ENCODE measurements around the gene TMTC3.
"Not testable (repeated sequence)": the region's sequence is repeated elsewhere in the genome, so short reads cannot be mapped to it uniquely, and the experiment has no call there.

The TMTC3 gene

GRCh38 chr12:88127855-88128254, 14.3 kb upstream of the TMTC3 start:
- Histone ChIP-seq H3K4me3 (ENCODE audit: insufficient read depth in 1 of 2, low read depth in 1 of 2, low read length in 2 of 2) (no peak overlapping the region), H2BK120ac (ENCODE audit: low read depth, low read length) (no peak overlapping the region), H3K23ac (ENCODE audit: low read length in 2 of 2) (no peak overlapping the region), H3K4ac (ENCODE audit: low read depth in 1 of 2, low read length in 2 of 2) (no peak overlapping the region), H3K4me1 (ENCODE audit: control insufficient read depth, insufficient read depth, low read depth, low read length) (no peaks in the 10 kb centered on the region), H3K27me3 (ENCODE audit: control insufficient read depth in 1 of 2, insufficient read depth in 1 of 2, low read length in 2 of 2) (no peaks in the 10 kb centered on the region), H2AFZ (ENCODE audit: low read depth, low read length) (no peak overlapping the region), H3K4me2 (ENCODE audit: low read length, poor library complexity, severe bottlenecking) (no peak overlapping the region), H2AK5ac (ENCODE audit: low read length, severe bottlenecking) (no peak overlapping the region), H2BK15ac (ENCODE audit: low read depth, poor library complexity, severe bottlenecking) (no peak overlapping the region), H3K14ac (ENCODE audit: low read length in 2 of 2) (no peak overlapping the region), H2BK5ac (ENCODE audit: low read depth, low read length, poor library complexity, severe bottlenecking) (no peak overlapping the region), H3K9ac (ENCODE audit: low read length) (no peak overlapping the region), H3K9me3 (ENCODE audit: control insufficient read depth, low read length) (no peaks in the 10 kb centered on the region), H3K18ac (ENCODE audit: low read depth in 1 of 2, low read length in 2 of 2) (no peak overlapping the region), H2BK12ac (ENCODE audit: low read length in 2 of 2) (no peak overlapping the region), H3K27ac (ENCODE audit: low read length, poor library complexity, severe bottlenecking) (no peak overlapping the region), H3K36me3 (ENCODE audit: control insufficient read depth in 1 of 2, insufficient read depth in 2 of 2, low read depth in 1 of 2, low read length in 2 of 2) (peaks cover 0 to 62% of the 10 kb centered on the region in 2 experiments), H3K79me1 (replicated peaks; ENCODE audit: low read length, poor library complexity, severe bottlenecking) (peaks cover 3% of the 10 kb centered on the region), H4K91ac (ENCODE audit: low read length) (no peak overlapping the region), H4K8ac (ENCODE audit: low read length) (no peak overlapping the region)
- no CpG with 5 or more reads among the region's 3 CpGs for WGBS
- no peak for DNase-seq

- H3K14ac ChIP-seq (ENCODE audit: low read length in 2 of 2) = no peak overlapping the region
- no peak overlapping the region for H2AK5ac ChIP-seq (ENCODE audit: low read length, severe bottlenecking)
- H4K91ac ChIP-seq (ENCODE audit: low read length) = no peak overlapping the region
- no peaks in the 10 kb centered on the region for H3K27me3 ChIP-seq (ENCODE audit: control insufficient read depth in 1 of 2, insufficient read depth in 1 of 2, low read length in 2 of 2)
- H3K4me1 ChIP-seq (ENCODE audit: control insufficient read depth, insufficient read depth, low read depth, low read length) = no peaks in the 10 kb centered on the region
- H3K9ac ChIP-seq (ENCODE audit: low read length) = no peak overlapping the region
- no peak overlapping the region for H3K4me3 ChIP-seq (ENCODE audit: insufficient read depth in 1 of 2, low read depth in 1 of 2, low read length in 2 of 2)
- H3K23ac ChIP-seq (ENCODE audit: low read length in 2 of 2) = no peak overlapping the region
- H2BK15ac ChIP-seq (ENCODE audit: low read depth, poor library complexity, severe bottlenecking) = no peak overlapping the region
- no peak overlapping the region for H3K27ac ChIP-seq (ENCODE audit: low read length, poor library complexity, severe bottlenecking)
- no peak for DNase-seq
- no peak overlapping the region for H3K4me2 ChIP-seq (ENCODE audit: low read length, poor library complexity, severe bottlenecking)
- no peak overlapping the region for H2AFZ ChIP-seq (ENCODE audit: low read depth, low read length)
- H3K9me3 ChIP-seq (ENCODE audit: control insufficient read depth, low read length) = no peaks in the 10 kb centered on the region
- H2BK5ac ChIP-seq (ENCODE audit: low read depth, low read length, poor library complexity, severe bottlenecking) = no peak overlapping the region
- H3K79me1 ChIP-seq (replicated peaks; ENCODE audit: low read length, poor library complexity, severe bottlenecking) = peaks cover 7% of the 10 kb centered on the region
- H4K8ac ChIP-seq (ENCODE audit: low read length) = no peak overlapping the region
- no peak overlapping the region for H3K4ac ChIP-seq (ENCODE audit: low read depth in 1 of 2, low read length in 2 of 2)
- H3K18ac ChIP-seq (ENCODE audit: low read depth in 1 of 2, low read length in 2 of 2) = no peak overlapping the region
- no peak overlapping the region for H2BK12ac ChIP-seq (ENCODE audit: low read length in 2 of 2)
- H2BK120ac ChIP-seq (ENCODE audit: low read depth, low read length) = no peak overlapping the region
- peaks cover 3 to 62% of the 10 kb centered on the region in 2 experiments for H3K36me3 ChIP-seq (ENCODE audit: control insufficient read depth in 1 of 2, insufficient read depth in 2 of 2, low read depth in 1 of 2, low read length in 2 of 2)
Observed at GRCh38 chr12:88132392-88132791, 9.7 kb upstream of the TMTC3 start.

DNA sequence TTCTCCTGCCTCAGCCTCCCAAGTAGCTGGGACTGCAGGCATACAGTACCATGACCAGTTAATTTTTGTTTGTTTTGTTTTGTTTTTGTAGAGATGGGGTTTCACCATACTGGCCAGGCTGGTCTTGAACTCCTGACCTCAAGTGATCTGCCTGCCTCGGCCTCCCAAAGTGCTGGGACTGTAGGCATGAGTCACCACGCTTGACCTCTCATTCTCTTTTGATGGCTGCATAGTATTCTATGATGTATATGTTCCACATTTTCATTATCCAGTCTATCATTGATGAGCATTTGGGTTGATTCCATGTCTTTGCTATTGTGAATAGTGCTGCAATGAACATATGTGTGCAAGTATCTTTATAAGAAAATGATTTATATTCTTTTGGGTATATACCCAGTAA, 8.9 kb upstream of the TMTC3 start:
- DNase-seq; H4K8ac ChIP-seq (ENCODE audit: low read length); H2BK15ac ChIP-seq (ENCODE audit: low read depth, poor library complexity, severe bottlenecking); H3K14ac ChIP-seq (ENCODE audit: low read length in 2 of 2); H3K4me3 ChIP-seq (ENCODE audit: insufficient read depth in 1 of 2, low read depth in 1 of 2, low read length in 2 of 2); H2BK120ac ChIP-seq (ENCODE audit: low read depth, low read length); H3K4me2 ChIP-seq (ENCODE audit: low read length, poor library complexity, severe bottlenecking); H2BK12ac ChIP-seq (ENCODE audit: low read length in 2 of 2); H3K4me1 ChIP-seq (ENCODE audit: control insufficient read depth, insufficient read depth, low read depth, low read length); H2BK5ac ChIP-seq (ENCODE audit: low read depth, low read length, poor library complexity, severe bottlenecking); H2AK5ac ChIP-seq (ENCODE audit: low read length, severe bottlenecking); H2AFZ ChIP-seq (ENCODE audit: low read depth, low read length); H3K27me3 ChIP-seq (ENCODE audit: control insufficient read depth in 1 of 2, insufficient read depth in 1 of 2, low read length in 2 of 2); H3K9ac ChIP-seq (ENCODE audit: low read length); H3K23ac ChIP-seq (ENCODE audit: low read length in 2 of 2); H3K4ac ChIP-seq (ENCODE audit: low read depth in 1 of 2, low read length in 2 of 2); H3K18ac ChIP-seq (ENCODE audit: low read depth in 1 of 2, low read length in 2 of 2); H3K27ac ChIP-seq (ENCODE audit: low read length, poor library complexity, severe bottlenecking); H3K79me1 ChIP-seq (replicated peaks; ENCODE audit: low read length, poor library complexity, severe bottlenecking); H3K9me3 ChIP-seq (ENCODE audit: control insufficient read depth, low read length): not testable (repeated sequence)
- WGBS = 100% methylated on average over 1 of the region's 2 CpGs
- H4K91ac ChIP-seq (ENCODE audit: low read length) = peak overlapping the region; percentile 27
- H3K36me3 ChIP-seq (ENCODE audit: control insufficient read depth in 1 of 2, insufficient read depth in 2 of 2, low read depth in 1 of 2, low read length in 2 of 2) = peaks cover 3 to 62% of the 10 kb centered on the region in 2 experiments

DNA sequence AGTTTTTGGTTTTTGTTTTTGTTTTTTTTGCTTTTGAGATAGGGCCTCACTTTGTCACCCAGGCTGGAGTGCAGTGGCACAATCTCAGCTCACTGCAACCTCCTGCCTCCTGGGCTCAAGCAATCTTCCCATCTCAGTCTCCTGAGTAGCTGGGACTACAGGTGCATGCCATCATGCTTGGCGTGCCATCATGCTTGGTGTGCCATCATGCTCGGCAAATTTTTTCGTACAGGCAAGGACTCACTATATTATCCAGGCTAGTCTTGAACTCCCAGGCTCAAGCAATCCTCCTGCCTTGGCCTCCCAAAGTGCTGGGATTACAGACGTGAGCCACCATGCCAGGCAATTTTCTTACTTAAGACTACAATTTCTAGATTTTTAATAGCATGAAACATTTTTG, 2.4 kb upstream of the TMTC3 start:
- Histone ChIP-seq H3K36me3 (ENCODE audit: control insufficient read depth in 1 of 2, insufficient read depth in 2 of 2, low read depth in 1 of 2, low read length in 2 of 2) (peaks cover 4 to 45% of the 10 kb centered on the region in 2 experiments), H3K79me1 (replicated peaks; ENCODE audit: low read length, poor library complexity, severe bottlenecking) (peaks cover 16% of the 10 kb centered on the region)
- not testable (repeated sequence) for H3K4me3 ChIP-seq (ENCODE audit: insufficient read depth in 1 of 2, low read depth in 1 of 2, low read length in 2 of 2); H3K27ac ChIP-seq (ENCODE audit: low read length, poor library complexity, severe bottlenecking); H3K27me3 ChIP-seq (ENCODE audit: control insufficient read depth in 1 of 2, insufficient read depth in 1 of 2, low read length in 2 of 2); H2BK120ac ChIP-seq (ENCODE audit: low read depth, low read length); DNase-seq; H3K4me1 ChIP-seq (ENCODE audit: control insufficient read depth, insufficient read depth, low read depth, low read length); H3K4me2 ChIP-seq (ENCODE audit: low read length, poor library complexity, severe bottlenecking); H2AK5ac ChIP-seq (ENCODE audit: low read length, severe bottlenecking); H3K9me3 ChIP-seq (ENCODE audit: control insufficient read depth, low read length); H2BK12ac ChIP-seq (ENCODE audit: low read length in 2 of 2); H2AFZ ChIP-seq (ENCODE audit: low read depth, low read length); H3K9ac ChIP-seq (ENCODE audit: low read length); H2BK15ac ChIP-seq (ENCODE audit: low read depth, poor library complexity, severe bottlenecking); H3K14ac ChIP-seq (ENCODE audit: low read length in 2 of 2); H3K18ac ChIP-seq (ENCODE audit: low read depth in 1 of 2, low read length in 2 of 2); H3K4ac ChIP-seq (ENCODE audit: low read depth in 1 of 2, low read length in 2 of 2); H3K23ac ChIP-seq (ENCODE audit: low read length in 2 of 2); H4K91ac ChIP-seq (ENCODE audit: low read length); H4K8ac ChIP-seq (ENCODE audit: low read length); H2BK5ac ChIP-seq (ENCODE audit: low read depth, low read length, poor library complexity, severe bottlenecking)
- WGBS = 98% methylated on average over 4 of the region's 4 CpGs
